NCI-H1436 (cell line): Measurements from ENCODE around the gene FBXO44.

ENCODE experiments used
- DNase-seq: peaks from one replicate; lab custom pipeline; 2025; lab: John Stamatoyannopoulos, UW

The FBXO44 gene

DNA sequence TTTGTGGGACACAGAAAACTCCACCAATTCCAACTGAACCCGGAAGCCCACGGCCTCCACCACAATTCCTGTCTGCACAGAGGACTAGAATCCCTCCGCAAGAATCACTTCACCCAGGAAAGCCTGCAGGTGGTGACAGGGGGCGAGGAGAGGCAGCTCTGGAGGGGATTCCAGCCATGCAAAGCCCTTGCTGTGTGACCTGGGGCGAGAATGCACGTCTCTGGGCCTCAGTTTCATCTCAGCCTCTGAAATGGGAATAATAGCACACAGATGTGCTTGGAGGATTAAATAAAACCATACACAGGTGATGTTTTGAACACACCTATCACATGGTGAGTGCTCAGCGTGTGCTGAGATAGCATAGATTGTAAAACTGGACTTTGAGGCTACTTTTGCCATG lies 14.6 kb upstream of the FBXO44 start:
- DNase-seq: no peak

DNA sequence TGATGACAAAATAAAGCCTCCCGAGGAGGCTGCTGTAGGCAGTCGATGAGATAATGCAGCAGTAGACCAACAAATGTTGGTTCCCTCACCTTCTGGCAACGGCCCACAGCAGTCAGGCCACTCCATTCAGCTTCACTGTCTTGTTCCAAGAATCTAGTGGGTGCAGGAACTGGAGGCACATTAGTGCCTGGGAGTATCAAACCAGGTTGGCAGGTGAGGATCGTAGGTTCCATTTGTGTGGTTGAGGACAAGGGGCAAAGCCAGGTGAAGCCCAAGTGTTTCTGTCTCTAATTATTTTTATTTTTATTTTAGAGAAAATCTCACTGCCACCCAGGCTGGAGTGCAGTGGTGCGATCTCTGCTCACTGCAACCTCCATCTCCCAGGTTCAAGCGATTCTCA lies 13.7 kb upstream of the FBXO44 start:
- DNase-seq: no peak

DNA sequence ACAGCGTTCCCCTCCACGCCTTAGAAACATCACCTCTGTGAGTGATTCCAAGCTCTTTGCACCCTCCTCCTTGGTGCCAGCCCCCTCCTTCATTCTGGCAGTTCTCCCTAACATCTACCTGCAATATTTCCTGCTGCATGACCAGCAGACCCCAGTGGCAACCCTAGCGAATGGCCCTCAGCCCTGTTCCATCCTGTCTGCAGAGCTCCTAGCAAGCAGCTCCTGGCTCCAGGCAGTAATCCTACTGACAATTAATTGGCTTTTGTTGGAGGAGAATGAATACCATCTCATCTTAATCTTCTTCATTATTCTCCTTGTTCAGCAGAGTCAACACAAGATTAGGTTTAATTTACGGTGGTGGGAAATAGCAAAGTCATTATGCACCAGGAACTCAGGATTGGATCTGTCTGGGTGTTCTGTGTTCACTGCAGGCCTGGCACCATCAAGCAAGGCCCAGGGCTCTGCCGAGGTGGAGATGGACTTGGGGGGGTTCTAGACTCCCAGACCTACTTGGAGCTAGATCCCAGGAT lies 12.8 kb upstream of the FBXO44 start:
- no peak for DNase-seq

GRCh38 chr1:11642418-11643017 lies 12.2 kb upstream of the FBXO44 start:
- peak; percentile 71 for DNase-seq

GRCh38 chr1:11643782-11644181 lies 10.9 kb upstream of the FBXO44 start:
- no peak for DNase-seq

- DNase-seq: no peak
Observed at GRCh38 chr1:11645270-11645669, 9.4 kb upstream of the FBXO44 start.

GRCh38 chr1:11645670-11646265 lies 8.9 kb upstream of the FBXO44 start:
- peak; percentile 81 for DNase-seq

DNA sequence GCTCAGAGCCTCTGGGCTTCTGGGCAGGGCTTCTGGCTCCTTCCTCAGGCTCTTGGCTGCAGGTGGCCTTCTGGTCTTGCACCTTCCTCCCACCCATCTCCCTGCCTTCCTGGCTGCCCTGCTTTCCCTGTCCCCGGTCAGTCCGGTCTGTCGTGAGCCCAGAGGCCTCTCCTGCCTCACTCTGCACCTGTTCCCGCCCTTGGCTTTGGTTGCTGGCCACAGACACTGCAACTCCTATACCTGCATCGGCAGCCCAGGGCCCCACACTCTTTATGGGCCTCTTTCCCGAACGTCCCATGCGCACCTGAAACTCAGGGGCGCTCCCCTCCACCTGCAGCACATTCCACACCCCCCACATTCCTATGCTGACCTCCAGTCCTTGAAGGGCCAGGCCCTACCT lies 8.4 kb upstream of the FBXO44 start:
- no peak for DNase-seq

GRCh38 chr1:11647333-11647732 lies 7.3 kb upstream of the FBXO44 start:
- DNase-seq: no peak

DNA sequence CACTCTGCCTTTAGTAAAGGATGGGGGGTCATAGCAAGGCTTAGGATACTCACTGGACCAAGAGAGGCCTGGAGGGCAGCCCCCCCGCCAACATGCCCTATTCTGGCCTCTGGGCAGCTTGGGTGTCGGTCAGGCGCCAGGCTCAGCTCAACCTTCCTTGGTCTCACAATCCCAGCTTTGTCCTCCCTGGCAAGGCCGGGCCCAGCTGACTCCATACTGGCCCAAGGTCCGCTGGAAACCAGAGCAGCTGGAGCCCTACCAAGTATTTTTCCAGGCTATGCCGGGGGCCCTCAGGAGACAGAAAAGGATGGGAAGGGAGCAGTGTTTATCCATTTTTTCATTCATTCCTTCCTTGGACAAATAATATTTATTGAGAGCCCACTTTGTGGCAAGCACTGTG lies 6.6 kb upstream of the FBXO44 start:
- no peak for DNase-seq

GRCh38 chr1:11648732-11649158 lies 5.9 kb upstream of the FBXO44 start:
- DNase-seq: no peak

GRCh38 chr1:11649237-11649623 lies 5.4 kb upstream of the FBXO44 start:
- no peak for DNase-seq

- no peak for DNase-seq
Observed at GRCh38 chr1:11649624-11650330, 4.9 kb upstream of the FBXO44 start.

DNA sequence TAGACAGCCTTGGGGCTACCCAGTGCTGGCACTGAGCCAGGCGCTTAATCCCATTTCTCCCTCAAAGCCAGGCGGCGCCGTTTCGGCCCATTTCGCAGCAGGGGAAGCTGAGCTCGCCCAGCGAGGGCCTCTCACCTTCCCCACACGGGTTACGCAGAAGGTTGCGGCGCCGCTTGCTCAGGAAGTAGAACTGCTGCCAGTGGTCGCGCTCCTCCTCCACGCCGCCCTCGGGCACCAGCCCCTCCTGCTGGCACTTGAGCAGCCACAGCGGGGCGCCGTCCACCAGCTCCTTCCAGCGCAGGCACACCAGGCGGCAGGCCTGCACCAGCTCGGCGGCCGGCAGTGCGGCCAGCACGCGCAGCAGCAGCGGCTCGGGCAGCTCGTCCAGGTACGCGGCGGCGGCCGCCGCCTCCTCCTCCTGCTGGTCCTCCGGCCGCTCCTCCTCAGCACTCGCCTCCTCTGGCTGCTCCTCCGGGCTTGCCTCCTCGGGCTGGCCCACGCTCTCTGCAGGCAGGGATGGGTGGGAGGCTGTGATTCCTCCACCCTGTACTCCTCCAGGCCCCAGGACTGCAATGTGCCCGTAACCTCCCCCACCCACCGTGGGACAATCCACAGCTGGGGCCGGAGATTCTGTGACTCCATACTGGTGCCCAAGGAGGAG lies 4.2 kb upstream of the FBXO44 start:
- DNase-seq: peak; percentile 57

GRCh38 chr1:11651017-11651416 lies 3.7 kb upstream of the FBXO44 start:
- no peak for DNase-seq

DNA sequence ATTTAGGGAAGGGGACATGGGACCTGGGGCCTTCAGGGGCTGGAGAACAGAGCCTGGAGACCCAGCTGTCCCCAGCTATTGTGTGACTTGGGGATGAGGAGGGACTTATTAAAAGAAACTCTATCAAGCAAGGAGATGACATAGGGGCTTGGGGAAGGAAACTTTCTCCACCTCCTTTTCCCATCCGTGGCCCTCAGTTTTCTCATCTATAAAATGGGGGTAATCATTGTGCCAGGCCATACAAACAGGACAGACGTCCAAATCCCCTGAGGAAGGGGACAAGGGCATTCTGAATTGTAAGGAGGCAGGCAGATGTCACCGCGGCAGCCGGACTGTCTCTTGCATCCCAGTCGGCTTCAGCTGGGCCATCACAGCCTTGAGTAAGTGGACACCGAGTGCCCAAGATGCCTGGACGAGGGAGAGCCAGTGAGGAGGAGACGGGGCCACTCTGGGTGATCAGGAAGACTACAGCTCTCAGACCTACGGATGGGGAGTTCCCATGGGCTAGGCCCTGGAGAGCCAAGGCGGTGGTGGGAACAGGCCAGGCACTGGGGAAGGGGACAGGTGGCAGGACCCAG lies 2.4 kb upstream of the FBXO44 start:
- DNase-seq: no peak

DNA sequence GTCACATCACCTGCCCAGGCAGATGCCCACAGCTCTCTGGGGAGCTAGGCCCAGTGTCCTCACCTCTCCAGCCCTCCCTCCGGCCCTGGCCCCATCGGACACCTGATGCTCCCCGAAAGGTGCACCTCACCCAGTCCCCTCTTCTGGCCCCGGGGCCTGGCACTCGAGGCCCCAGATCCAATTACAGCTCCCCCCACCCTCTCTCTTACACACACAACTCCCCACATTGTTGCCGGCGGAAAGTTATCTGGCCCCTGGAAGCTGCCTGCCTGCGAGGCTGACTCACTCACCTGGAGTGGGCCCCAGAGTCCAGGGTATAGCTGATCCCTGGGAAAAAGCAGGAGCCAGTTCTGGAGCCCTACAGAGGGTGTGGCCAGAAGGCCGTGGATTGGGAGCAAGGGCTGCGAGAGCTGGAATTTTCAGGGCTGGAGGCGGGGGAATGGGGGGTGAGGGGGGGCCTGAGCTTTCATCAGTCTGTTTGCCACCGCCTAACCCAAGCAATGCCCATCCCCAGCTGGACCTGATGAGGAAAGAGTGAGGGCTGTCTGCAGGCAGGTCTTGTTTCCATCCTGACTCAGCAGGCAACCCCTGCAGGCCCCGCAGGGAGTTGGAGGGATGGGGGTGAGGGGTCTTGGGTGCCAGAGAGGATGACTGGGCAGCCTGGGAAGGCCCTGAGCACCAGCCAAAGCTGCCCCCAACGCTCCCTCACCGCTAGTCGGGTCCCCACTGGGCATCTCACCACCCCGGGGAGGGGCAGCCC lies 1.4 kb upstream of the FBXO44 start:
- DNase-seq: no peak

DNA sequence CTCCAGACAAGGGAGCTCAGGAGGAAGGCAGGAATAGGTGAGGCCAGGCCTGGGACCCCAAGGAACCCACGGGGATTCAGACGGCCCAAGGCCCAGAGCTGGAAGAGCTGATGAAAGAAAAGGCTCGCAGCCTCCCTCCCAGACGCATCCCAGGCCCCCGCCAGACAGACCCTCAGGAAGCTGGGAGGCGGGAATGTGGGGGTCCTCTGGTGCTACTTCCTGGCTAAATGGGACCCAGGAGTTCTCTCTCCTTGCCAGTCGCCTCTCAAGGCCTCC lies 878 bp upstream of the FBXO44 start:
- no peak for DNase-seq

- no peak for DNase-seq
Observed at GRCh38 chr1:11654939-11655808, 497 bp downstream of the FBXO44 start.

GRCh38 chr1:11657654-11658053 lies 3.0 kb downstream of the FBXO44 start:
- DNase-seq: no peak

DNA sequence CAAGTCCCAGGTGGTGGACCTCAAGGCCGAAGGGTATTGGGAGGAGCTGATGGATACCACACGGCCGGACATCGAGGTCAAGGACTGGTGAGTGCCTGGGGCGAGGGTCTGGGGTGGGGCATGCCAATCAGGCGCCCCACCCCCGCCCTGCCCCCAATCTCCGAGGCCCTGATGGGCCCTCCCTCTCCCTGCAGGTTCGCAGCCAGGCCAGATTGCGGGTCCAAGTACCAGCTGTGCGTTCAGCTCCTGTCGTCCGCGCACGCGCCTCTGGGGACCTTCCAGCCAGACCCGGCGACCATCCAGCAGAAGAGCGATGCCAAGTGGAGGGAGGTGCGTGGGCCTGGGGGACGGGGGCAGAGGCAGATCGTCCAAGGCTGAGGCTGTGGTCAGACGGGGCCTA lies 3.9 kb downstream of the FBXO44 start:
- no peak for DNase-seq
